ENCODE results near the gene GPRIN1. TPM values are rescaled to one million over a fixed set of nuclear protein-coding genes. Genes with fewer than 3 reads are reported as not detected.

The GPRIN1 gene
- total RNA-seq, 1 experiment from 2014 or later: 8.5 TPM

DNA sequence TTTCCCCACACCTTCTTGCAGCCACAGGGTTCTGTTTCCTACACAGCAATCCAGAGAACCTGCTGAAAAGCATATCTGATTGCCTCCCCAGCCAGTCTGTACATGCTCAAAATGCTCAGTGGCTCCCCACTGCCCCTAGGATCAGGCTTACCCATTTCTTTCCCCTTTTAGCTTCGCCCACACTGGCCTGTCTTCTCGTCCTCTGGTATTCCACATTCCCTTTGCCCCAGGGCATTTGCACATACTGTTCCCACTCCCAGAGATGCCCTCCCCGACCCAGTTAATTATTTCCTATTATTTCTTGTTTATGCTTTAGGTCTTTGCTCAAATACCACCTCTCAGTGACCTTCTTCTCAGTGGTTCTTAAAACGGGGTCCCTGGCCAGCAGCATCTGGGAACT is 30.7 kb upstream of the GPRIN1 start (continued):
- TF ChIP-seq, protein P1, sequence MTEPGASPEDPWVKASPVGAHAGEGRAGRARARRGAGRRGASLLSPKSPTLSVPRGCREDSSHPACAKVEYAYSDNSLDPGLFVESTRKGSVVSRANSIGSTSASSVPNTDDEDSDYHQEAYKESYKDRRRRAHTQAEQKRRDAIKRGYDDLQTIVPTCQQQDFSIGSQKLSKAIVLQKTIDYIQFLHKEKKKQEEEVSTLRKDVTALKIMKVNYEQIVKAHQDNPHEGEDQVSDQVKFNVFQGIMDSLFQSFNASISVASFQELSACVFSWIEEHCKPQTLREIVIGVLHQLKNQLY (CRISPR knock-in tag; IDR thresholded peaks at IDR 0.05): no peak
- TF ChIP-seq, protein P2, sequence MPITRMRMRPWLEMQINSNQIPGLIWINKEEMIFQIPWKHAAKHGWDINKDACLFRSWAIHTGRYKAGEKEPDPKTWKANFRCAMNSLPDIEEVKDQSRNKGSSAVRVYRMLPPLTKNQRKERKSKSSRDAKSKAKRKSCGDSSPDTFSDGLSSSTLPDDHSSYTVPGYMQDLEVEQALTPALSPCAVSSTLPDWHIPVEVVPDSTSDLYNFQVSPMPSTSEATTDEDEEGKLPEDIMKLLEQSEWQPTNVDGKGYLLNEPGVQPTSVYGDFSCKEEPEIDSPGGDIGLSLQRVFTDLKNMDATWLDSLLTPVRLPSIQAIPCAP (CRISPR knock-in tag; IDR thresholded peaks at IDR 0.05): no peak
- TF ChIP-seq FOXP1 (CRISPR knock-in tag; IDR thresholded peaks at IDR 0.05; ENCODE audit: borderline replicate concordance): no peak
- TF ChIP-seq, protein P3, sequence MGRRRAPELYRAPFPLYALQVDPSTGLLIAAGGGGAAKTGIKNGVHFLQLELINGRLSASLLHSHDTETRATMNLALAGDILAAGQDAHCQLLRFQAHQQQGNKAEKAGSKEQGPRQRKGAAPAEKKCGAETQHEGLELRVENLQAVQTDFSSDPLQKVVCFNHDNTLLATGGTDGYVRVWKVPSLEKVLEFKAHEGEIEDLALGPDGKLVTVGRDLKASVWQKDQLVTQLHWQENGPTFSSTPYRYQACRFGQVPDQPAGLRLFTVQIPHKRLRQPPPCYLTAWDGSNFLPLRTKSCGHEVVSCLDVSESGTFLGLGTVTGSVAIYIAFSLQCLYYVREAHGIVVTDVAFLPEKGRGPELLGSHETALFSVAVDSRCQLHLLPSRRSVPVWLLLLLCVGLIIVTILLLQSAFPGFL (CRISPR knock-in tag; IDR thresholded peaks at IDR 0.05; ENCODE audit: borderline replicate concordance): no peak
- TF ChIP-seq, protein P4, sequence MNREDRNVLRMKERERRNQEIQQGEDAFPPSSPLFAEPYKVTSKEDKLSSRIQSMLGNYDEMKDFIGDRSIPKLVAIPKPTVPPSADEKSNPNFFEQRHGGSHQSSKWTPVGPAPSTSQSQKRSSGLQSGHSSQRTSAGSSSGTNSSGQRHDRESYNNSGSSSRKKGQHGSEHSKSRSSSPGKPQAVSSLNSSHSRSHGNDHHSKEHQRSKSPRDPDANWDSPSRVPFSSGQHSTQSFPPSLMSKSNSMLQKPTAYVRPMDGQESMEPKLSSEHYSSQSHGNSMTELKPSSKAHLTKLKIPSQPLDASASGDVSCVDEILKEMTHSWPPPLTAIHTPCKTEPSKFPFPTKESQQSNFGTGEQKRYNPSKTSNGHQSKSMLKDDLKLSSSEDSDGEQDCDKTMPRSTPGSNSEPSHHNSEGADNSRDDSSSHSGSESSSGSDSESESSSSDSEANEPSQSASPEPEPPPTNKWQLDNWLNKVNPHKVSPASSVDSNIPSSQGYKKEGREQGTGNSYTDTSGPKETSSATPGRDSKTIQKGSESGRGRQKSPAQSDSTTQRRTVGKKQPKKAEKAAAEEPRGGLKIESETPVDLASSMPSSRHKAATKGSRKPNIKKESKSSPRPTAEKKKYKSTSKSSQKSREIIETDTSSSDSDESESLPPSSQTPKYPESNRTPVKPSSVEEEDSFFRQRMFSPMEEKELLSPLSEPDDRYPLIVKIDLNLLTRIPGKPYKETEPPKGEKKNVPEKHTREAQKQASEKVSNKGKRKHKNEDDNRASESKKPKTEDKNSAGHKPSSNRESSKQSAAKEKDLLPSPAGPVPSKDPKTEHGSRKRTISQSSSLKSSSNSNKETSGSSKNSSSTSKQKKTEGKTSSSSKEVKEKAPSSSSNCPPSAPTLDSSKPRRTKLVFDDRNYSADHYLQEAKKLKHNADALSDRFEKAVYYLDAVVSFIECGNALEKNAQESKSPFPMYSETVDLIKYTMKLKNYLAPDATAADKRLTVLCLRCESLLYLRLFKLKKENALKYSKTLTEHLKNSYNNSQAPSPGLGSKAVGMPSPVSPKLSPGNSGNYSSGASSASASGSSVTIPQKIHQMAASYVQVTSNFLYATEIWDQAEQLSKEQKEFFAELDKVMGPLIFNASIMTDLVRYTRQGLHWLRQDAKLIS (CRISPR knock-in tag; IDR thresholded peaks at IDR 0.05; ENCODE audit: borderline replicate concordance): no peak
- TF ChIP-seq, protein P5, sequence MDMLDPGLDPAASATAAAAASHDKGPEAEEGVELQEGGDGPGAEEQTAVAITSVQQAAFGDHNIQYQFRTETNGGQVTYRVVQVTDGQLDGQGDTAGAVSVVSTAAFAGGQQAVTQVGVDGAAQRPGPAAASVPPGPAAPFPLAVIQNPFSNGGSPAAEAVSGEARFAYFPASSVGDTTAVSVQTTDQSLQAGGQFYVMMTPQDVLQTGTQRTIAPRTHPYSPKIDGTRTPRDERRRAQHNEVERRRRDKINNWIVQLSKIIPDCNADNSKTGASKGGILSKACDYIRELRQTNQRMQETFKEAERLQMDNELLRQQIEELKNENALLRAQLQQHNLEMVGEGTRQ (CRISPR knock-in tag; IDR thresholded peaks at IDR 0.05): no peak
- no peak for TF ChIP-seq ZNF232 (CRISPR knock-in tag; IDR thresholded peaks at IDR 0.05)

DNA sequence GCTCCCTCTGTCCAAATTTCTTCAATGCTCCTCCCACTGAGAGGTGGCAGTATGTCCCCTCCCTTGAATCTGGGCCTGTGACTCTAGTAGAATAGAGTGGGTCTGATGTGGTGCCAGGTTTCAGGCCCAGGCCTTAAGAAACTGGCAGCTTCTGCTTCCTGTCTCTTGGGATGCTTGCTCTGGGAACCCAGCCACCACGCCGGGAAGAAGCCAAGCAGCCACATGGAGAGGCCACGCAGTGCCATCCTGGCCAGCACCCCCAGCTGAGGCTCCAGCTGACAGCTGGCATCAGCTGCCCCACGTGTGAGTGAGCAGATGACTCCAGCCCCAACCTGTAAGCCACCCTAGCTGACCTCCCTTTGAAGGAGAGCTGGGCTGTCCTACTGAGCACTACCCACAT is 30.0 kb upstream of the GPRIN1 start:
- H3K4me1 Mint-ChIP-seq: peaks cover 33% of the 10 kb centered on the region
- peaks cover 17% of the 10 kb centered on the region for H3K27me3 Mint-ChIP-seq (ENCODE audit: low read depth)
- DNase-seq (ENCODE audit: low spot score) (no peak), ATAC-seq (no peak)
- H3K9me3 Mint-ChIP-seq: peaks cover 5% of the 10 kb centered on the region
- no peak overlapping the region for H3K27ac Mint-ChIP-seq
- no peaks in the 10 kb centered on the region for H3K36me3 Mint-ChIP-seq
- H3K4me3 Mint-ChIP-seq: no peak overlapping the region
- TF ChIP-seq, protein P6, sequence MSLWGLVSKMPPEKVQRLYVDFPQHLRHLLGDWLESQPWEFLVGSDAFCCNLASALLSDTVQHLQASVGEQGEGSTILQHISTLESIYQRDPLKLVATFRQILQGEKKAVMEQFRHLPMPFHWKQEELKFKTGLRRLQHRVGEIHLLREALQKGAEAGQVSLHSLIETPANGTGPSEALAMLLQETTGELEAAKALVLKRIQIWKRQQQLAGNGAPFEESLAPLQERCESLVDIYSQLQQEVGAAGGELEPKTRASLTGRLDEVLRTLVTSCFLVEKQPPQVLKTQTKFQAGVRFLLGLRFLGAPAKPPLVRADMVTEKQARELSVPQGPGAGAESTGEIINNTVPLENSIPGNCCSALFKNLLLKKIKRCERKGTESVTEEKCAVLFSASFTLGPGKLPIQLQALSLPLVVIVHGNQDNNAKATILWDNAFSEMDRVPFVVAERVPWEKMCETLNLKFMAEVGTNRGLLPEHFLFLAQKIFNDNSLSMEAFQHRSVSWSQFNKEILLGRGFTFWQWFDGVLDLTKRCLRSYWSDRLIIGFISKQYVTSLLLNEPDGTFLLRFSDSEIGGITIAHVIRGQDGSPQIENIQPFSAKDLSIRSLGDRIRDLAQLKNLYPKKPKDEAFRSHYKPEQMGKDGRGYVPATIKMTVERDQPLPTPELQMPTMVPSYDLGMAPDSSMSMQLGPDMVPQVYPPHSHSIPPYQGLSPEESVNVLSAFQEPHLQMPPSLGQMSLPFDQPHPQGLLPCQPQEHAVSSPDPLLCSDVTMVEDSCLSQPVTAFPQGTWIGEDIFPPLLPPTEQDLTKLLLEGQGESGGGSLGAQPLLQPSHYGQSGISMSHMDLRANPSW (CRISPR knock-in tag; conservative IDR thresholded peaks at IDR 0.05; ENCODE audit: low read depth): no peak
- no peak for TF ChIP-seq SMAD3 (CRISPR knock-in tag; IDR thresholded peaks at IDR 0.05; ENCODE audit: borderline replicate concordance)
- TF ChIP-seq, protein P3 (CRISPR knock-in tag; IDR thresholded peaks at IDR 0.05; ENCODE audit: borderline replicate concordance): no peak
- TF ChIP-seq CREB1 (CRISPR knock-in tag; IDR thresholded peaks at IDR 0.05): no peak
- no peak for TF ChIP-seq SOX15 (CRISPR knock-in tag; IDR thresholded peaks at IDR 0.05)
- no peak for TF ChIP-seq ZNF232 (CRISPR knock-in tag; IDR thresholded peaks at IDR 0.05)
- TF ChIP-seq ZNF121 (CRISPR knock-in tag; IDR thresholded peaks at IDR 0.05): no peak
- CTCF ChIA-PET: interaction anchor here (0.9 to 1.7 kb wide), 2 partner anchors 9 to 21 kb away, joined by 5 to 6 read pairs; partner anchors contain the start of genes EIF4E1B and SNCB
- POLR2A ChIA-PET: no interaction called here

Measured in WTC11 (cell line).